ENCODE results near the gene INHBC.

- TF ChIP-seq CTCF (IDR thresholded peaks at IDR 0.05; ENCODE audit: low read depth, low read length): no peak
- TF ChIP-seq EZH2phosphoT487 (IDR thresholded peaks at IDR 0.05; ENCODE audit: low read depth): no peak
These were observed 47.1 kb downstream of the INHBC start for GRCh38 chr12:57481671-57482070.
